ENCODE data around the gene TNS3.
A peak's percentile ranks its signal among the peaks of the same experiment; 100 is the strongest.

Gene TNS3

GRCh38 chr7:47330026-47330425 lies 251.9 kb downstream of the TNS3 start:
- ATAC-seq (no peak), DNase-seq (no peak)
- Mint-ChIP-seq H3K27ac (no peak overlapping the region), H3K4me1 (no peaks in the 10 kb centered on the region), H3K4me3 (no peak overlapping the region), H3K27me3 (peaks cover 23% of the 10 kb centered on the region), H3K9me3 (no peaks in the 10 kb centered on the region)

- ATAC-seq (no peak), DNase-seq (no peak)
- Mint-ChIP-seq H3K27ac (no peak overlapping the region), H3K27me3 (peaks cover 23% of the 10 kb centered on the region), H3K4me3 (no peak overlapping the region), H3K9me3 (no peaks in the 10 kb centered on the region), H3K4me1 (no peaks in the 10 kb centered on the region)
Observed at GRCh38 chr7:47329320-47329926, 252.5 kb downstream of the TNS3 start.

- ATAC-seq: no peak
- Mint-ChIP-seq H3K9me3 (no peaks in the 10 kb centered on the region), H3K4me3 (no peak overlapping the region), H3K27me3 (peaks cover 23% of the 10 kb centered on the region), H3K27ac (peak overlapping the region in 1 of 2 donors; percentile 53), H3K4me1 (no peaks in the 10 kb centered on the region)
- DNase-seq: no peak
Observed at GRCh38 chr7:47328392-47329319, 253.3 kb downstream of the TNS3 start.

- Mint-ChIP-seq H3K27ac (no peak overlapping the region), H3K4me1 (no peaks in the 10 kb centered on the region), H3K27me3 (peaks cover 30% of the 10 kb centered on the region), H3K4me3 (no peak overlapping the region), H3K9me3 (no peaks in the 10 kb centered on the region)
- DNase-seq: no peak
- ATAC-seq: peak; percentile 33
Observed at GRCh38 chr7:47327698-47328391, 254.1 kb downstream of the TNS3 start.

- no peak for DNase-seq
- Mint-ChIP-seq H3K9me3 (no peaks in the 10 kb centered on the region), H3K27ac (no peak overlapping the region), H3K27me3 (peaks cover 31% of the 10 kb centered on the region), H3K4me3 (no peak overlapping the region), H3K4me1 (no peaks in the 10 kb centered on the region)
- ATAC-seq: no peak
Observed at GRCh38 chr7:47327346-47327697, 254.6 kb downstream of the TNS3 start.

- no peaks in the 10 kb centered on the region for H3K9me3 Mint-ChIP-seq
- peaks cover 31% of the 10 kb centered on the region for H3K27me3 Mint-ChIP-seq
- H3K27ac Mint-ChIP-seq: no peak overlapping the region
- peaks cover 2% of the 10 kb centered on the region for H3K4me1 Mint-ChIP-seq
- ATAC-seq: no peak
- no peak for DNase-seq
- H3K4me3 Mint-ChIP-seq: no peak overlapping the region
Observed at GRCh38 chr7:47326808-47327207, 255.1 kb downstream of the TNS3 start.

- no peak for ATAC-seq
- no peaks in the 10 kb centered on the region for H3K9me3 Mint-ChIP-seq
- H3K27ac Mint-ChIP-seq: no peak overlapping the region
- no peak overlapping the region for H3K4me3 Mint-ChIP-seq
- peaks cover 5% of the 10 kb centered on the region for H3K4me1 Mint-ChIP-seq
- DNase-seq: no peak
- peaks cover 31% of the 10 kb centered on the region for H3K27me3 Mint-ChIP-seq
Observed at GRCh38 chr7:47326220-47326619, 255.7 kb downstream of the TNS3 start.

- no peak for ATAC-seq
- DNase-seq: no peak
- Mint-ChIP-seq H3K27ac (no peak overlapping the region), H3K9me3 (no peaks in the 10 kb centered on the region), H3K4me3 (no peak overlapping the region), H3K27me3 (peaks cover 31% of the 10 kb centered on the region), H3K4me1 (peaks cover 5% of the 10 kb centered on the region)
Observed at GRCh38 chr7:47325337-47325736, 256.6 kb downstream of the TNS3 start.

- no peak overlapping the region for H3K4me3 Mint-ChIP-seq
- ATAC-seq (no peak), DNase-seq (no peak)
- peaks cover 18% of the 10 kb centered on the region for H3K27me3 Mint-ChIP-seq
- H3K27ac Mint-ChIP-seq: no peak overlapping the region
- no peaks in the 10 kb centered on the region for H3K9me3 Mint-ChIP-seq
- H3K4me1 Mint-ChIP-seq: peaks cover 5% of the 10 kb centered on the region
Observed at GRCh38 chr7:47323904-47324303, 258.0 kb downstream of the TNS3 start.

- peaks cover 8% of the 10 kb centered on the region for H3K27me3 Mint-ChIP-seq
- DNase-seq: no peak
- no peak overlapping the region for H3K4me3 Mint-ChIP-seq
- H3K4me1 Mint-ChIP-seq: peaks cover 7% of the 10 kb centered on the region
- no peak for ATAC-seq
- H3K27ac Mint-ChIP-seq: no peak overlapping the region
- H3K9me3 Mint-ChIP-seq: peaks cover 6 to 7% of the 10 kb centered on the region in 2 donors
Observed at GRCh38 chr7:47322731-47323130, 259.2 kb downstream of the TNS3 start.

GRCh38 chr7:47320296-47320695 lies 261.6 kb downstream of the TNS3 start:
- peaks cover 6 to 7% of the 10 kb centered on the region in 2 donors for H3K9me3 Mint-ChIP-seq
- ATAC-seq (no peak), DNase-seq (no peak)
- H3K27me3 Mint-ChIP-seq: peaks cover 13% of the 10 kb centered on the region
- H3K4me3 Mint-ChIP-seq: no peak overlapping the region
- H3K27ac Mint-ChIP-seq: no peak overlapping the region
- H3K4me1 Mint-ChIP-seq: peaks cover 11% of the 10 kb centered on the region

GRCh38 chr7:47318395-47319182 lies 263.3 kb downstream of the TNS3 start:
- ATAC-seq: no peak
- Mint-ChIP-seq H3K4me1 (peaks cover 11% of the 10 kb centered on the region), H3K4me3 (no peak overlapping the region), H3K27me3 (peaks cover 24% of the 10 kb centered on the region), H3K27ac (no peak overlapping the region), H3K9me3 (peaks cover 6 to 7% of the 10 kb centered on the region in 2 donors)
- DNase-seq: no peak

GRCh38 chr7:47317487-47317886 lies 264.4 kb downstream of the TNS3 start:
- ATAC-seq (no peak), DNase-seq (no peak)
- Mint-ChIP-seq H3K4me3 (no peak overlapping the region), H3K4me1 (peaks cover 11% of the 10 kb centered on the region), H3K9me3 (peaks cover 6 to 7% of the 10 kb centered on the region in 2 donors), H3K27me3 (peaks cover 22% of the 10 kb centered on the region), H3K27ac (no peak overlapping the region)

- H3K4me1 Mint-ChIP-seq: peaks cover 6% of the 10 kb centered on the region
- ATAC-seq (peak; percentile 47), DNase-seq (no peak)
- H3K4me3 Mint-ChIP-seq: no peak overlapping the region
- H3K27me3 Mint-ChIP-seq: peaks cover 22% of the 10 kb centered on the region
- H3K9me3 Mint-ChIP-seq: peaks cover 6 to 7% of the 10 kb centered on the region in 2 donors
- no peak overlapping the region for H3K27ac Mint-ChIP-seq
Observed at GRCh38 chr7:47314728-47315607, 266.9 kb downstream of the TNS3 start.

Data from stimulated activated naive CD8-positive, alpha-beta T cell treated with anti-CD3 and anti-CD28 coated beads, Interleukin-15, amount 100 ng/mL, for 72 hours (primary cell).